SK-N-SH (cell line): ENCODE results near the gene SHQ1. TPM values are rescaled to one million over a fixed set of nuclear protein-coding genes. Genes with fewer than 3 reads are reported as not detected.

Experiments
- CTCF ChIA-PET: fragments of 300-600, 350-600 bp; formaldehyde crosslinking; extraction: SDS; loops from one replicate; lab custom pipeline; 2021; lab: Yijun Ruan, JAX
- POLR2A ChIA-PET: fragments of 350-600 bp; sonication (Branson Sonifier 250); formaldehyde crosslinking; extraction: SDS; loops from one replicate; lab custom pipeline; 2020; ENCODE audit warnings: antibody characterized with exemption, inconsistent platforms; lab: Yijun Ruan, JAX
- DNase-seq: peaks from one replicate; pipeline ENCODE4 v3.0.0; 2012
- H2AFZ ChIP-seq: fragments of 200-600 bp; sonication (generic); 2 replicates; pipeline ENCODE4 v1.8.1; 2016; ENCODE audit warnings: antibody characterized with exemption, mild to moderate bottlenecking, low read depth
- H3F3A ChIP-seq: fragments of 200-600 bp; sonication (generic); replicated peaks from 2 replicates; pipeline ENCODE3; 2016; ENCODE audit warnings: antibody characterized with exemption, mild to moderate bottlenecking; ENCODE audit not compliant: insufficient read depth
- H3K27ac ChIP-seq, 2 experiments: fragments of 200-500 bp in 1 of 2; fragments of 200-600 bp in 1 of 2; sonication (Bioruptor generic) in 1 of 2; sonication (generic), shearing (Covaris generic) in 1 of 2; 2 replicates each; pipeline versions ENCODE4 v1.5.1 to v1.6.1; 2014 to 2016; ENCODE audit warnings: low read depth in 2 of 2, inconsistent platforms in 1 of 2, low read length in 1 of 2, mild to moderate bottlenecking in 1 of 2, mixed read lengths in 1 of 2
- H3K27me3 ChIP-seq: fragments of 200-600 bp; sonication (generic), shearing (Covaris generic); 2 replicates; pipeline ENCODE4 v1.6.1; 2016; ENCODE audit warnings: mixed run types; ENCODE audit not compliant: insufficient read depth
- H3K36me3 ChIP-seq, 2 experiments: fragments of 200-500 bp in 1 of 2; fragments of 200-600 bp in 1 of 2; sonication (Bioruptor generic) in 1 of 2; sonication (generic) in 1 of 2; replicated peaks in 1 of 2; 2 replicates each; pipeline versions ENCODE3 to v1.5.1; 2014 to 2016; ENCODE audit warnings: low read length in 1 of 2, mild to moderate bottlenecking in 1 of 2; ENCODE audit not compliant: insufficient read depth in 2 of 2, control insufficient read depth in 1 of 2
- H3K4me1 ChIP-seq, 2 experiments: fragments of 200-500 bp in 1 of 2; fragments of 200-600 bp in 1 of 2; sonication (Bioruptor generic) in 1 of 2; sonication (generic), shearing (Covaris generic) in 1 of 2; 2 replicates each; pipeline versions ENCODE4 v1.5.1 to v1.6.1; 2014 to 2016; ENCODE audit warnings: low read depth in 1 of 2, low read length in 1 of 2, mixed run types in 1 of 2; ENCODE audit not compliant: insufficient read depth in 2 of 2, control insufficient read depth in 1 of 2
- H3K4me2 ChIP-seq: fragments of 200-600 bp; sonication (generic), shearing (Covaris generic); 2 replicates; pipeline ENCODE4 v1.6.1; 2017; ENCODE audit warnings: mixed run types
- H3K4me3 ChIP-seq, 2 experiments: fragments of 200-500 bp in 1 of 2; fragments of 200-600 bp in 1 of 2; sonication (Bioruptor generic) in 1 of 2; sonication (generic), shearing (Covaris generic) in 1 of 2; 2 replicates each; pipeline versions ENCODE4 v1.5.1 to v1.8.1; 2014 to 2016; ENCODE audit warnings: low read depth in 2 of 2, inconsistent platforms in 1 of 2, low read length in 1 of 2, mild to moderate bottlenecking in 1 of 2, mixed read lengths in 1 of 2, moderate library complexity in 1 of 2
- H3K79me2 ChIP-seq: fragments of 200-600 bp; sonication (generic); 2 replicates; pipeline ENCODE4 v1.8.1; 2017; ENCODE audit warnings: mild to moderate bottlenecking; ENCODE audit not compliant: insufficient read depth
- H3K9ac ChIP-seq: fragments of 200-600 bp; sonication (generic); 2 replicates; pipeline ENCODE4 v1.6.1; 2017; ENCODE audit warnings: mixed run types
- H3K9me2 ChIP-seq: fragments of 200-600 bp; sonication (generic); 2 replicates; pipeline ENCODE4 v1.6.1; 2017; ENCODE audit warnings: mixed run types
- H3K9me3 ChIP-seq: fragments of 200-600 bp; sonication (generic); 2 replicates; pipeline ENCODE4 v1.6.1; 2017; ENCODE audit warnings: mixed run types, mild to moderate bottlenecking, moderate library complexity
- H4K20me1 ChIP-seq: fragments of 200-600 bp; sonication (generic); 2 replicates; pipeline ENCODE4 v1.6.1; 2017; ENCODE audit warnings: mild to moderate bottlenecking, mixed run types; ENCODE audit not compliant: insufficient read depth
- CHD2 ChIP-seq: fragments of 150-350 bp; IDR thresholded peaks from 2 replicates; pipeline ENCODE4 v1.6.1; 2018; ENCODE audit warnings: low read length; ENCODE audit not compliant: partially characterized antibody
- EP300 ChIP-seq, 2 experiments: IDR thresholded peaks; 2 replicates each; pipeline versions ENCODE4 v1.4.0 to v1.6.1; 2012; ENCODE audit warnings: borderline replicate concordance in 1 of 2, low read depth in 1 of 2, low read length in 1 of 2
- GABPA ChIP-seq: IDR thresholded peaks from 2 replicates; pipeline ENCODE4 v1.4.0; 2012; ENCODE audit warnings: low read depth, mild to moderate bottlenecking
- GATA2 ChIP-seq: sonication (generic); formaldehyde crosslinking; IDR thresholded peaks from 2 replicates; pipeline ENCODE4 v1.5.0; 2020; ENCODE audit warnings: mild to moderate bottlenecking, missing genetic modification reagents
- MXI1 ChIP-seq: IDR thresholded peaks from 2 replicates; pipeline ENCODE4 v1.6.1; 2012; ENCODE audit warnings: mild to moderate bottlenecking, low read depth, low read length, improper control_type of control experiment
- NRF1 ChIP-seq: IDR thresholded peaks from 2 replicates; pipeline ENCODE4 v1.6.1; 2012; ENCODE audit warnings: low read depth, mild to moderate bottlenecking, low read length
- POLR2AphosphoS5 ChIP-seq: IDR thresholded peaks from 2 replicates; pipeline ENCODE4 v1.6.1; 2012; ENCODE audit warnings: low read depth, low read length
- RCOR1 ChIP-seq: fragments of 150-350 bp; IDR thresholded peaks from 2 replicates; pipeline ENCODE4 v1.6.1; 2017; ENCODE audit warnings: antibody characterized with exemption, low read length
- RXRA ChIP-seq: IDR thresholded peaks from 2 replicates; pipeline ENCODE4 v1.4.0; 2012; ENCODE audit warnings: low read depth, mild to moderate bottlenecking, borderline replicate concordance
- USF2 ChIP-seq: fragments of 150-350 bp; IDR thresholded peaks from 2 replicates; pipeline ENCODE4 v1.6.1; 2017; ENCODE audit warnings: antibody characterized with exemption, low read length, low read depth, borderline replicate concordance
- WGBS: methylation state at CpG from one replicate; pipeline ENCODE4 v1.1.6; 2017; ENCODE audit warnings: low lambda C conversion rate; 5-methylcytosine and 5-hydroxymethylcytosine counted together
- polyA plus RNA-seq, 3 experiments: library from polyadenylated mRNA; depleted of rRNA; stranded (reverse); fragments of >200 nt; gene quantifications; 2 replicates each; pipeline ENCODE4 v1.2.3, GENCODE V29; 2012
- TF ChIP-seq, protein P1 (sequence below): IDR thresholded peaks from 2 replicates; pipeline ENCODE4 v1.4.0; 2012; ENCODE audit warnings: low read depth, borderline replicate concordance
- TF ChIP-seq, protein P2 (sequence below): IDR thresholded peaks from 2 replicates; pipeline ENCODE4 v1.4.0; 2012; ENCODE audit warnings: low read depth, borderline replicate concordance
- TF ChIP-seq, protein P3 (sequence below): IDR thresholded peaks from 2 replicates; pipeline ENCODE4; 2012
- TF ChIP-seq, protein P4 (sequence below): fragments of 150-350 bp; IDR thresholded peaks from 2 replicates; pipeline ENCODE4 v1.6.1; 2016; ENCODE audit warnings: mild to moderate bottlenecking, low read depth, low read length
- TF ChIP-seq, protein P5 (sequence below): fragments of 200-600 bp; sonication (generic); IDR thresholded peaks from 2 replicates; pipeline ENCODE4 v1.6.1; 2017; ENCODE audit warnings: antibody characterized with exemption, mild to moderate bottlenecking, moderate library complexity

Gene SHQ1
- polyA plus RNA-seq, 1 of the 3 experiments (the other 2 are of a cell fraction), result 10.5 TPM

- Histone ChIP-seq H4K20me1 (no peaks in the 10 kb centered on the region), H3K4me3 (no peak overlapping the region), H3K36me3 (peaks cover 13 to 17% of the 10 kb centered on the region in 2 experiments), H3F3A (peaks cover 18% of the 10 kb centered on the region), H3K4me1 (peaks cover 6 to 12% of the 10 kb centered on the region in 2 experiments), H3K79me2 (no peaks in the 10 kb centered on the region), H2AFZ (no peak overlapping the region), H3K27me3 (no peaks in the 10 kb centered on the region), H3K9ac (no peak overlapping the region), H3K27ac (no peak overlapping the region), H3K9me3 (no peaks in the 10 kb centered on the region), H3K9me2 (no peaks in the 10 kb centered on the region), H3K4me2 (no peak overlapping the region)
- WGBS, result 97% methylated on average over 3 of the region's 3 CpGs
- no peak for DNase-seq
- ChIA-PET CTCF (interaction anchor here (0.7 kb wide), 1 partner anchor 841 kb away, joined by 4 read pairs; no protein-coding TSS in a partner anchor), POLR2A (no interaction called here)
- TF ChIP-seq MXI1, result no peak
- TF ChIP-seq NRF1, result no peak
- TF ChIP-seq GABPA, result no peak
- no peak for TF ChIP-seq CHD2
- TF ChIP-seq, protein P1, sequence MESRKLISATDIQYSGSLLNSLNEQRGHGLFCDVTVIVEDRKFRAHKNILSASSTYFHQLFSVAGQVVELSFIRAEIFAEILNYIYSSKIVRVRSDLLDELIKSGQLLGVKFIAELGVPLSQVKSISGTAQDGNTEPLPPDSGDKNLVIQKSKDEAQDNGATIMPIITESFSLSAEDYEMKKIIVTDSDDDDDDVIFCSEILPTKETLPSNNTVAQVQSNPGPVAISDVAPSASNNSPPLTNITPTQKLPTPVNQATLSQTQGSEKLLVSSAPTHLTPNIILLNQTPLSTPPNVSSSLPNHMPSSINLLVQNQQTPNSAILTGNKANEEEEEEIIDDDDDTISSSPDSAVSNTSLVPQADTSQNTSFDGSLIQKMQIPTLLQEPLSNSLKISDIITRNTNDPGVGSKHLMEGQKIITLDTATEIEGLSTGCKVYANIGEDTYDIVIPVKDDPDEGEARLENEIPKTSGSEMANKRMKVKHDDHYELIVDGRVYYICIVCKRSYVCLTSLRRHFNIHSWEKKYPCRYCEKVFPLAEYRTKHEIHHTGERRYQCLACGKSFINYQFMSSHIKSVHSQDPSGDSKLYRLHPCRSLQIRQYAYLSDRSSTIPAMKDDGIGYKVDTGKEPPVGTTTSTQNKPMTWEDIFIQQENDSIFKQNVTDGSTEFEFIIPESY, result no peak
- TF ChIP-seq EP300 (IDR thresholded peaks at IDR 0.05; ENCODE audit: borderline replicate concordance in 1 of 2, low read depth in 1 of 2, low read length in 1 of 2), result no peak
- TF ChIP-seq, protein P2, sequence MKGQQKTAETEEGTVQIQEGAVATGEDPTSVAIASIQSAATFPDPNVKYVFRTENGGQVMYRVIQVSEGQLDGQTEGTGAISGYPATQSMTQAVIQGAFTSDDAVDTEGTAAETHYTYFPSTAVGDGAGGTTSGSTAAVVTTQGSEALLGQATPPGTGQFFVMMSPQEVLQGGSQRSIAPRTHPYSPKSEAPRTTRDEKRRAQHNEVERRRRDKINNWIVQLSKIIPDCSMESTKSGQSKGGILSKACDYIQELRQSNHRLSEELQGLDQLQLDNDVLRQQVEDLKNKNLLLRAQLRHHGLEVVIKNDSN, result no peak
- TF ChIP-seq, protein P3, sequence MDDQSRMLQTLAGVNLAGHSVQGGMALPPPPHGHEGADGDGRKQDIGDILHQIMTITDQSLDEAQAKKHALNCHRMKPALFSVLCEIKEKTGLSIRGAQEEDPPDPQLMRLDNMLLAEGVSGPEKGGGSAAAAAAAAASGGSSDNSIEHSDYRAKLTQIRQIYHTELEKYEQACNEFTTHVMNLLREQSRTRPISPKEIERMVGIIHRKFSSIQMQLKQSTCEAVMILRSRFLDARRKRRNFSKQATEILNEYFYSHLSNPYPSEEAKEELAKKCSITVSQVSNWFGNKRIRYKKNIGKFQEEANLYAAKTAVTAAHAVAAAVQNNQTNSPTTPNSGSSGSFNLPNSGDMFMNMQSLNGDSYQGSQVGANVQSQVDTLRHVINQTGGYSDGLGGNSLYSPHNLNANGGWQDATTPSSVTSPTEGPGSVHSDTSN, result no peak
- TF ChIP-seq POLR2AphosphoS5, result no peak
- no peak for TF ChIP-seq GATA2 (CRISPR knock-in tag)
- no peak for TF ChIP-seq USF2
- TF ChIP-seq, protein P4, sequence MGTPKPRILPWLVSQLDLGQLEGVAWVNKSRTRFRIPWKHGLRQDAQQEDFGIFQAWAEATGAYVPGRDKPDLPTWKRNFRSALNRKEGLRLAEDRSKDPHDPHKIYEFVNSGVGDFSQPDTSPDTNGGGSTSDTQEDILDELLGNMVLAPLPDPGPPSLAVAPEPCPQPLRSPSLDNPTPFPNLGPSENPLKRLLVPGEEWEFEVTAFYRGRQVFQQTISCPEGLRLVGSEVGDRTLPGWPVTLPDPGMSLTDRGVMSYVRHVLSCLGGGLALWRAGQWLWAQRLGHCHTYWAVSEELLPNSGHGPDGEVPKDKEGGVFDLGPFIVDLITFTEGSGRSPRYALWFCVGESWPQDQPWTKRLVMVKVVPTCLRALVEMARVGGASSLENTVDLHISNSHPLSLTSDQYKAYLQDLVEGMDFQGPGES, result no peak
- TF ChIP-seq, protein P5, sequence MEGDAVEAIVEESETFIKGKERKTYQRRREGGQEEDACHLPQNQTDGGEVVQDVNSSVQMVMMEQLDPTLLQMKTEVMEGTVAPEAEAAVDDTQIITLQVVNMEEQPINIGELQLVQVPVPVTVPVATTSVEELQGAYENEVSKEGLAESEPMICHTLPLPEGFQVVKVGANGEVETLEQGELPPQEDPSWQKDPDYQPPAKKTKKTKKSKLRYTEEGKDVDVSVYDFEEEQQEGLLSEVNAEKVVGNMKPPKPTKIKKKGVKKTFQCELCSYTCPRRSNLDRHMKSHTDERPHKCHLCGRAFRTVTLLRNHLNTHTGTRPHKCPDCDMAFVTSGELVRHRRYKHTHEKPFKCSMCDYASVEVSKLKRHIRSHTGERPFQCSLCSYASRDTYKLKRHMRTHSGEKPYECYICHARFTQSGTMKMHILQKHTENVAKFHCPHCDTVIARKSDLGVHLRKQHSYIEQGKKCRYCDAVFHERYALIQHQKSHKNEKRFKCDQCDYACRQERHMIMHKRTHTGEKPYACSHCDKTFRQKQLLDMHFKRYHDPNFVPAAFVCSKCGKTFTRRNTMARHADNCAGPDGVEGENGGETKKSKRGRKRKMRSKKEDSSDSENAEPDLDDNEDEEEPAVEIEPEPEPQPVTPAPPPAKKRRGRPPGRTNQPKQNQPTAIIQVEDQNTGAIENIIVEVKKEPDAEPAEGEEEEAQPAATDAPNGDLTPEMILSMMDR, result no peak
- no peak for TF ChIP-seq RCOR1
- TF ChIP-seq RXRA, result no peak
Observed at GRCh38 chr3:72794079-72794478, 54.2 kb downstream of the SHQ1 start.
